Ovary (tissue), 9 donors: ENCODE measurements around the gene SEPTIN2. TPM values are rescaled to one million over a fixed set of nuclear protein-coding genes. Genes with fewer than 3 reads are reported as not detected.

Experiments
- DNase-seq, 5 donors: peaks; one replicate each; pipeline ENCODE4 v3.0.0-alpha.2; 2019 to 2020
- H3K27ac ChIP-seq, 2 donors: fragments of 200-600 bp; one replicate each; pipeline versions ENCODE4 v1.5.1 to v1.8.0; 2019 to 2022
- H3K27me3 ChIP-seq: fragments of 200-600 bp; one replicate; pipeline ENCODE4 v1.8.0; 2022
- H3K36me3 ChIP-seq: fragments of 200-600 bp; sonication (generic); one replicate; pipeline ENCODE4 v1.5.1; 2019
- H3K4me1 ChIP-seq: one replicate; pipeline ENCODE4 v1.8.1; 2013; ENCODE audit warnings: mild to moderate bottlenecking, moderate library complexity; ENCODE audit not compliant: insufficient read depth
- H3K4me3 ChIP-seq: fragments of 200-600 bp; sonication (generic); one replicate; pipeline ENCODE4 v1.5.1; 2017
- H3K9me3 ChIP-seq, 2 donors: fragments of 200-600 bp in 1 of 2; sonication (generic) in 1 of 2; one replicate each; pipeline versions ENCODE4 v1.5.1 to v1.8.1; 2013 to 2019; ENCODE audit warnings: mild to moderate bottlenecking in 1 of 2, moderate library complexity in 1 of 2
- EP300 ChIP-seq: sonication (generic); formaldehyde crosslinking; IDR thresholded peaks from one replicate; pipeline ENCODE4 v1.6.1; 2017; ENCODE audit warnings: antibody characterized with exemption
- POLR2A ChIP-seq: fragments of 450-650 bp; IDR thresholded peaks from one replicate; pipeline ENCODE4 v1.6.1; 2017; ENCODE audit warnings: antibody characterized with exemption, mild to moderate bottlenecking, moderate library complexity
- WGBS, 3 donors: extraction: QIAGEN DNeasy Blood & Tissue Kit in 1 of 3; methylation state at CpG; one replicate each; pipeline versions ENCODE4 v1.1.5 to v1.1.7; 2013 to 2017; 5-methylcytosine and 5-hydroxymethylcytosine counted together
- intact Hi-C, 4 donors: fragments of 100-400 bp; cut with DNase I; formaldehyde crosslinking; loops; one replicate each; pipeline versions ENCODE4 v1.11.0 to v1.15.1; 2022 to 2023
- polyA plus RNA-seq, 2 donors: library from polyadenylated mRNA; stranded (reverse); fragments of 200-250 nt in 1 of 2; fragments of 350-450 nt in 1 of 2; fragmentation: Illumina TruSeq in 1 of 2; extraction: RNeasy Lipid Tissue Mini Kit (QIAGEN cat#74804) in 1 of 2; gene quantifications; one replicate each; pipeline ENCODE4 v1.2.3, GENCODE V29; 2013 to 2014
- total RNA-seq, 7 donors: library from RNA; depleted of rRNA in 2 of 7; stranded (reverse); fragments of >200 nt in 2 of 7; fragmentation: NEBNext Ultra II Directional in 3 of 7; extraction: Animal tissue kit (Norgen Biotek cat#: 25700) in 3 of 7; gene quantifications; one replicate each; pipeline versions ENCODE4 v1.1.0 to v1.2.4, GENCODE V29; 2016 to 2023
- TF ChIP-seq, protein P1 (sequence below), 3 donors: fragments of 450-650 bp in 2 of 3; fragments of 200-600 bp in 1 of 3; IDR thresholded peaks; one replicate each; pipeline versions ENCODE4 v1.5.1 to v1.8.0; 2016 to 2022; ENCODE audit warnings: antibody characterized with exemption in 3 of 3, mild to moderate bottlenecking in 1 of 3
- donor health status: DM: no; HTN: no; CAD: no; lungs with moderate emphysema.
- donor health status: DM: no; HTN: no; CAD: no.
- donor health status: Bipolar disorder and iron deficiency.
- donor health status: DM: yes; HTN: yes; CAD: no.
- donor health status: DM: no; HTN: no; CAD: no.
- donor health status: DM: yes; HTN: yes; CAD: no.

SEPTIN2 gene
- total and polyA plus RNA-seq, 9 donors: 184 to 403 (median 328) TPM

GRCh38 chr2:241339839-241340630 is 24.3 kb downstream of the SEPTIN2 start:
- Histone ChIP-seq H3K27me3 (no peaks in the 10 kb centered on the region), H3K27ac (no peak overlapping the region), H3K4me3 (no peak overlapping the region), H3K36me3 (peaks cover 5% of the 10 kb centered on the region), H3K9me3 (no peaks in the 10 kb centered on the region), H3K4me1 (no peaks in the 10 kb centered on the region)
- TF ChIP-seq EP300: no peak
- no peak for TF ChIP-seq POLR2A
- TF ChIP-seq, protein P1, sequence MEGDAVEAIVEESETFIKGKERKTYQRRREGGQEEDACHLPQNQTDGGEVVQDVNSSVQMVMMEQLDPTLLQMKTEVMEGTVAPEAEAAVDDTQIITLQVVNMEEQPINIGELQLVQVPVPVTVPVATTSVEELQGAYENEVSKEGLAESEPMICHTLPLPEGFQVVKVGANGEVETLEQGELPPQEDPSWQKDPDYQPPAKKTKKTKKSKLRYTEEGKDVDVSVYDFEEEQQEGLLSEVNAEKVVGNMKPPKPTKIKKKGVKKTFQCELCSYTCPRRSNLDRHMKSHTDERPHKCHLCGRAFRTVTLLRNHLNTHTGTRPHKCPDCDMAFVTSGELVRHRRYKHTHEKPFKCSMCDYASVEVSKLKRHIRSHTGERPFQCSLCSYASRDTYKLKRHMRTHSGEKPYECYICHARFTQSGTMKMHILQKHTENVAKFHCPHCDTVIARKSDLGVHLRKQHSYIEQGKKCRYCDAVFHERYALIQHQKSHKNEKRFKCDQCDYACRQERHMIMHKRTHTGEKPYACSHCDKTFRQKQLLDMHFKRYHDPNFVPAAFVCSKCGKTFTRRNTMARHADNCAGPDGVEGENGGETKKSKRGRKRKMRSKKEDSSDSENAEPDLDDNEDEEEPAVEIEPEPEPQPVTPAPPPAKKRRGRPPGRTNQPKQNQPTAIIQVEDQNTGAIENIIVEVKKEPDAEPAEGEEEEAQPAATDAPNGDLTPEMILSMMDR (IDR thresholded peaks at IDR 0.05): no peak
- 17 to 27% (median 23%) methylated on average over 8 of the region's 8 CpGs for WGBS, 3 donors
- no peak for DNase-seq
- intact Hi-C loops: no loop called here

GRCh38 chr2:241340631-241341163 is 25.0 kb downstream of the SEPTIN2 start:
- Histone ChIP-seq H3K9me3 (no peaks in the 10 kb centered on the region), H3K4me3 (no peak overlapping the region), H3K27ac (no peak overlapping the region), H3K27me3 (no peaks in the 10 kb centered on the region), H3K4me1 (no peaks in the 10 kb centered on the region), H3K36me3 (peaks cover 5% of the 10 kb centered on the region)
- DNase-seq: no peak
- intact Hi-C loops: no loop called here
- TF ChIP-seq, protein P1 (IDR thresholded peaks at IDR 0.05): no peak
- TF ChIP-seq POLR2A (no peak), EP300 (no peak)
- WGBS, 3 donors: 26 to 37% (median 37%) methylated on average over 3 of the region's 3 CpGs

DNA sequence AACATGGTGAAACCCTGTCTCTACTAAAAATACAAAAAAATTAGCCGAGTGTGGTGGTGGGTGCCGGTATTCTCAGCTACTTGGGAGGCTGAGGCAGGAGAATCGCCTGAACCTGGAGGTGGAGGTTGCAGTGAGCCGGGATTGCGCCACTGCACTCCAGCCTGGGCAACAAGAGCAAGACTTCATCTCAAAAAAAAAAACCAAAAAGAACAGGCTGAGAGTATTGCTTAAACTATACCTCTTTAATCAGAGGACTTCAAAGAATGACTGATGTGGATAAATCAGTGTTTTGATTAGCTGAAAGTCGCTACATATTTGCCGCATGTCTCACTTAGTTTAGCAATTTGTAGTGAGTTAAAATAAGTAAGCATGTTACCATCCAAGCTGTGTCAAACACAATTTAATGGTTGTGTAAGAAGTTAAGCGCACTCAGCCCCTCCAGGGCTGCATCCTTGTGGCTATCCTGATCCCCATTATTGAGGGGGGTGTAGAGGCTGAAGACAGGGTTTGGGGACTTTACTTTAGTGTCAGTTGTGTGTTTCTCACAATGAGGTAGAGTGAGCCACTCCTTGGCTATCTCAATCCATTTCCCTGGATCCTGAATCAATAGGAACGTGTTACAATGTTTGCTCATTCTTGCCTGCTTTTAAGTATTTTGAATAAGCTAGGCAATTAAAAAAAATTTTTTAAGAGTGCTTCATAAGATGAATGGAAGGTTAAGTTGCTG is 29.4 kb downstream of the SEPTIN2 start:
- no peak for DNase-seq
- Histone ChIP-seq H3K9me3 (no peaks in the 10 kb centered on the region), H3K4me1 (no peaks in the 10 kb centered on the region), H3K27me3 (no peaks in the 10 kb centered on the region), H3K27ac (no peak overlapping the region), H3K4me3 (no peak overlapping the region), H3K36me3 (peaks cover 5% of the 10 kb centered on the region)
- TF ChIP-seq, protein P1 (IDR thresholded peaks at IDR 0.05): no peak
- TF ChIP-seq EP300: no peak
- TF ChIP-seq POLR2A: no peak
- intact Hi-C loops: no loop called here
- WGBS, 3 donors: 85 to 94% (median 93%) methylated on average over 9 of the region's 9 CpGs

- Histone ChIP-seq H3K4me3 (no peak overlapping the region), H3K27ac (no peak overlapping the region), H3K4me1 (no peaks in the 10 kb centered on the region), H3K27me3 (no peaks in the 10 kb centered on the region), H3K9me3 (no peaks in the 10 kb centered on the region), H3K36me3 (no peaks in the 10 kb centered on the region)
- TF ChIP-seq EP300 (no peak), POLR2A (no peak)
- TF ChIP-seq, protein P1 (IDR thresholded peaks at IDR 0.05): no peak
- 91 to 95% (median 92%) methylated on average over 8 of the region's 8 CpGs for WGBS, 3 donors
- intact Hi-C loops: no loop called here
- DNase-seq: no peak
Measured at GRCh38 chr2:241349941-241350340, 34.2 kb downstream of the SEPTIN2 start.
